Astrocyte (in vitro differentiated cells and primary cell): ENCODE data around the gene PPIE.

ENCODE experiments used
- CTCF ChIP-seq: IDR thresholded peaks from 2 replicates; pipeline ENCODE4 v1.5.1; 2011; ENCODE audit warnings: low read depth, mild to moderate bottlenecking, inconsistent platforms, low read length, moderate library complexity; ENCODE audit not compliant: insufficient read depth
- EZH2 ChIP-seq: IDR thresholded peaks from 2 replicates; pipeline ENCODE4 v1.6.1; 2012; ENCODE audit warnings: mild to moderate bottlenecking, low read length, inconsistent platforms; ENCODE audit not compliant: insufficient read depth

- no peak for TF ChIP-seq CTCF
- no peak for TF ChIP-seq EZH2
Observed at GRCh38 chr1:39754026-39754570, 15.4 kb downstream of the PPIE start.
